Measurements from ENCODE around the gene GNB2. TPM values are rescaled to one million over a fixed set of nuclear protein-coding genes. Genes with fewer than 3 reads are reported as not detected.

GNB2 gene
- total and polyA plus RNA-seq, 12 donors, result 32.8 to 227 (median 106) TPM

DNA sequence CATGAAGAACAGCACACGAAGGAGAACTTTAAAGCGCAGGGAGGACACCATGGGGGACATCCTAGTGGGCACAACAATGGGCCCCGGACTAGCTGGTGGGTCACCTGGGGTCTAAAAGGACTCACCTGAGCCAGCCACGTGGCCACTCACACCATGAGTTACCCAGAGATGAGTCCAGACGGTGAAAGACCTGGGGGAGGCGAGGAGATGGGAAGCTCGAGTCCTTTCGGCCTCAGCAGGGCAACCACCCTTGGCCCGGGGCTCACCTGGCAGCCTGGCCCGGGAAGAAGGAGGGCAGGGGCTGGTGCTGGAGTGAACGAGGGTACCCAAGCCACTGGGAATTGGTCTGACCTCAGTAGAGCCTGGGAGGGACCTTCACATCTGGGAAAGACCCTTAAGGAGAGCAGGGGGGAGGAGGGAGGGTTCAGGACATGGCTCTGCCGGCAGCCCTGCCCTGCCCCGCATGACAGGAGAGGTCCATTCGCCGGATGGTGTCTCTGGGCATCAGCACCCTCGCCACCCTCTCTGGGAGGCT lies 14.9 kb downstream of the GNB2 start:
- intact Hi-C loops (cut with DNase I), result loop anchor here in 5 of 10 donors (5.0 to 10.0 kb wide), 3 partner anchors 106 to 224 kb away; partner anchors contain the start of genes SPACDR (in 2 of the 5) and TSC22D4 (in 1 of the 5)
- H3K27me3 ChIP-seq, result no peaks in the 10 kb centered on the region
- ATAC-seq (no peak), DNase-seq (no peak)
- 76 to 84% methylated on average over 16 of the region's 16 CpGs for WGBS, 2 donors
- H3K4me3 ChIP-seq, result no peak overlapping the region
- H3K27ac ChIP-seq, result peak overlapping the region in 1 of 10 donors; percentile 23
- H3K9me3 ChIP-seq, result no peaks in the 10 kb centered on the region
- peaks cover 7 to 68% (median 50%) of the 10 kb centered on the region in 9 donors for H3K36me3 ChIP-seq
- H3K4me1 ChIP-seq, result peaks cover 34 to 57% (median 49%) of the 10 kb centered on the region in 9 donors
- TF ChIP-seq, protein P1, sequence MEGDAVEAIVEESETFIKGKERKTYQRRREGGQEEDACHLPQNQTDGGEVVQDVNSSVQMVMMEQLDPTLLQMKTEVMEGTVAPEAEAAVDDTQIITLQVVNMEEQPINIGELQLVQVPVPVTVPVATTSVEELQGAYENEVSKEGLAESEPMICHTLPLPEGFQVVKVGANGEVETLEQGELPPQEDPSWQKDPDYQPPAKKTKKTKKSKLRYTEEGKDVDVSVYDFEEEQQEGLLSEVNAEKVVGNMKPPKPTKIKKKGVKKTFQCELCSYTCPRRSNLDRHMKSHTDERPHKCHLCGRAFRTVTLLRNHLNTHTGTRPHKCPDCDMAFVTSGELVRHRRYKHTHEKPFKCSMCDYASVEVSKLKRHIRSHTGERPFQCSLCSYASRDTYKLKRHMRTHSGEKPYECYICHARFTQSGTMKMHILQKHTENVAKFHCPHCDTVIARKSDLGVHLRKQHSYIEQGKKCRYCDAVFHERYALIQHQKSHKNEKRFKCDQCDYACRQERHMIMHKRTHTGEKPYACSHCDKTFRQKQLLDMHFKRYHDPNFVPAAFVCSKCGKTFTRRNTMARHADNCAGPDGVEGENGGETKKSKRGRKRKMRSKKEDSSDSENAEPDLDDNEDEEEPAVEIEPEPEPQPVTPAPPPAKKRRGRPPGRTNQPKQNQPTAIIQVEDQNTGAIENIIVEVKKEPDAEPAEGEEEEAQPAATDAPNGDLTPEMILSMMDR (IDR thresholded peaks at IDR 0.05), result no peak

- H3K4me1 ChIP-seq, result peaks cover 34 to 59% (median 49%) of the 10 kb centered on the region in 9 donors
- H3K4me3 ChIP-seq, result no peak overlapping the region
- DNase-seq (no peak), ATAC-seq (no peak)
- TF ChIP-seq, protein P1 (IDR thresholded peaks at IDR 0.05), result no peak
- H3K9me3 ChIP-seq, result no peaks in the 10 kb centered on the region
- intact Hi-C loops (cut with DNase I), result loop anchor here (2.0 to 10.0 kb wide), 15 partner anchors 15 to 225 kb away; partner anchors contain the start of genes MOSPD3 (in 2 of the 10), PCOLCE (in 2 of the 10), SPACDR (in 2 of the 10) and TSC22D4 (in 2 of the 10)
- no peak overlapping the region for H3K27ac ChIP-seq
- no peaks in the 10 kb centered on the region for H3K27me3 ChIP-seq
- WGBS, 2 donors, result 80 to 82% methylated on average over 18 of the region's 18 CpGs
- peaks cover 7 to 57% (median 39%) of the 10 kb centered on the region in 9 donors for H3K36me3 ChIP-seq
Observed at GRCh38 chr7:100689230-100690135, 15.9 kb downstream of the GNB2 start.

DNA sequence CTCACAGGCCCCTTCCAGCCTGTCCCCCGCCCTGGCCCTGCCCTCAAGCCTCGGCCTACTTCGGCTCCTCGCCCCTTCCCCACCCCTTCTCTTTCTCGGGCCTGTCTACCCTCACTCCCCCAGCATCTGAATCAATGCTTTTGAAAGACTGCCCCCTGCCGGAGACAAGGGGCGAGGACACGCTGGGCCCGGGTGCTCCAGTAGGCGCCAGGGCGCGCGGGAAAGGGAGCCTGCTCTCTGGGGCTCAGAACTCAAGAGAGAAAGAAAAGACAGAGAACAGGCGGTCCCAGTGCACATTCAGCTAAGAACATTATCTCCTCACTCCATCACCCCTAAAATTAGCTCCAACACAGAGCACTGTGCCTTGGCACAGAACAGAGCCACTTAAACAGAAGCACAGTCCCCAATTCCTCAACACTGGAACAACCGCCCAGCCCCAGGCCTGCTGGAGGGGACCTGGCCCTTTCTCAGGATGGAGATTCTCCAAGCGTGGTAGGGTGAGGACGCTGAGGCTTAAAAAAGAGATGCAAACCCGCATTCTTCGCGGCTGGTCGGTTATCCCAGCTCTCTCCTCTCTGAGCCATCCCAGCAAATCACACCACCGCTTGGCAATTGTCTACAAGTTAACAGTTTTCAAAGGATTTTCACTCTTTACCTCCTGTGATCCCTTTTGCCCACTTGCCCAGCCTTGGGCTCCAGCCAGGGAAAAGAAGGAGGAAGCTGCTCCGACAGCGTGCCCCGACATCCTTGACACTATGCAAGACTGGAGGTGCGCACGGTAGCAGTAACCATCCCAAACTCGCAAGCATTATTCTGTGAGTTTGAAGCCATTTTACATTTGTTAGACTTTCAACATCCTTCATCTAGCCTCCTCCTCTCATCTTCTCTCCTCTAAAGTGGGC lies 18.4 kb downstream of the GNB2 start:
- Histone ChIP-seq H3K4me1 (peaks cover 34 to 67% (median 51%) of the 10 kb centered on the region in 9 donors), H3K9me3 (no peaks in the 10 kb centered on the region), H3K27ac (peak overlapping the region in 6 of 10 donors; percentile 15 to 87 (median 46)), H3K4me3 (peak overlapping the region in 9 of 10 donors; percentile 3 to 99 (median 80)), H3K27me3 (no peaks in the 10 kb centered on the region), H3K36me3 (peaks cover 0 to 33% (median 15%) of the 10 kb centered on the region in 9 donors)
- TF ChIP-seq, protein P1 (IDR thresholded peaks at IDR 0.05), result peak; percentile 70 to 92 (median 90)
- 20 to 25% methylated on average over 28 of the region's 28 CpGs for WGBS, 2 donors
- peak; percentile 81 to 83 for DNase-seq
- intact Hi-C loops (cut with DNase I), result loop anchor here (2.0 to 10.0 kb wide), 12 partner anchors 17 to 225 kb away; partner anchors contain the start of genes MOSPD3 (in 2 of the 10), PCOLCE (in 2 of the 10) and TSC22D4 (in 1 of the 10)
- ATAC-seq, result peak; percentile 72 to 92 (median 86)
